Mucosa of gallbladder (tissue), 1 donor: ENCODE results near the gene RAB8B. TPM values are rescaled to one million over a fixed set of nuclear protein-coding genes. Genes with fewer than 3 reads are reported as not detected.

Source experiments
- DNase-seq: peaks from one replicate; pipeline ENCODE4 v3.0.0-alpha.2; 2020; ENCODE audit warnings: low spot score
- total RNA-seq: library from RNA; stranded (reverse); gene quantifications from one replicate; pipeline ENCODE4 v1.2.1, GENCODE V29; 2021
- donor health status: DM: no; HTN: no; CAD: no.

The RAB8B gene
- total RNA-seq, 1 donor from 2014 or later: 41.4 TPM

- DNase-seq: no peak
Measured at GRCh38 chr15:63185206-63185605, 4.2 kb upstream of the RAB8B start.

- no peak for DNase-seq
Measured at GRCh38 chr15:63186065-63186464, 3.3 kb upstream of the RAB8B start.

- no peak for DNase-seq
Measured at GRCh38 chr15:63187589-63188226, 1.7 kb upstream of the RAB8B start.

- DNase-seq: no peak
Measured at GRCh38 chr15:63188247-63188925, 1.0 kb upstream of the RAB8B start.

- DNase-seq: no peak
Measured at GRCh38 chr15:63189941-63190768, 749 bp downstream of the RAB8B start.

GRCh38 chr15:63190769-63191649 lies 1.6 kb downstream of the RAB8B start:
- no peak for DNase-seq

- no peak for DNase-seq
Measured at GRCh38 chr15:63191895-63192618, 2.7 kb downstream of the RAB8B start.

- no peak for DNase-seq
Measured at GRCh38 chr15:63192619-63193206, 3.3 kb downstream of the RAB8B start.

GRCh38 chr15:63194302-63194701 lies 4.9 kb downstream of the RAB8B start:
- DNase-seq: no peak

GRCh38 chr15:63194880-63195568 lies 5.6 kb downstream of the RAB8B start:
- no peak for DNase-seq

- no peak for DNase-seq
Measured at GRCh38 chr15:63195569-63196015, 6.2 kb downstream of the RAB8B start.

- DNase-seq: no peak
Measured at GRCh38 chr15:63196842-63197241, 7.4 kb downstream of the RAB8B start.

- no peak for DNase-seq
Measured at GRCh38 chr15:63197626-63198025, 8.2 kb downstream of the RAB8B start.

- DNase-seq: no peak
Measured at GRCh38 chr15:63198371-63199250, 9.2 kb downstream of the RAB8B start.

- DNase-seq: no peak
Measured at GRCh38 chr15:63200464-63201249, 11.3 kb downstream of the RAB8B start.

- no peak for DNase-seq
Measured at GRCh38 chr15:63202861-63203260, 13.5 kb downstream of the RAB8B start.

- DNase-seq: no peak
Measured at GRCh38 chr15:63203451-63204090, 14.2 kb downstream of the RAB8B start.

GRCh38 chr15:63206079-63206478 lies 16.7 kb downstream of the RAB8B start:
- DNase-seq: no peak
